Fibroblast of lung (primary cell): ENCODE data around the gene SPNS3. TPM values are rescaled to one million over a fixed set of nuclear protein-coding genes. Genes with fewer than 3 reads are reported as not detected.

Experiments
- DNase-seq, 2 donors: peaks; one replicate each; pipeline versions ENCODE4 v3.0.0 to v3.0.0-alpha.2; 2010; ENCODE audit warnings: low read depth in 2 of 2
- H2AFZ ChIP-seq: 2 replicates; pipeline ENCODE4 v1.5.1; 2012; ENCODE audit warnings: low read length, control low read depth, inconsistent platforms
- H3K27ac ChIP-seq: 2 replicates; pipeline ENCODE4 v1.5.1; 2011; ENCODE audit warnings: low read length, control low read depth; ENCODE audit not compliant: insufficient read depth
- H3K27me3 ChIP-seq: 2 replicates; pipeline ENCODE4 v1.5.1; 2011; ENCODE audit warnings: mild to moderate bottlenecking, low read length; ENCODE audit not compliant: control insufficient read depth, insufficient read depth
- H3K36me3 ChIP-seq: 2 replicates; pipeline ENCODE4 v1.5.1; 2011; ENCODE audit warnings: low read length; ENCODE audit not compliant: control insufficient read depth, insufficient read depth
- H3K4me1 ChIP-seq: 2 replicates; pipeline ENCODE4 v1.5.1; 2011; ENCODE audit warnings: low read length; ENCODE audit not compliant: control insufficient read depth, insufficient read depth; ENCODE audit errors: extremely low read depth
- H3K4me2 ChIP-seq: 2 replicates; pipeline ENCODE4 v1.5.1; 2011; ENCODE audit warnings: low read length, control low read depth; ENCODE audit not compliant: insufficient read depth; ENCODE audit errors: extremely low read depth
- H3K4me3 ChIP-seq, 4 experiments: fragments of 200-600 bp in 1 of 4; sonication (generic) in 1 of 4; replicated peaks in 1 of 4; 2 replicates each; pipeline ENCODE4 v1.5.1; 2011 to 2016; ENCODE audit warnings: low read length in 4 of 4, low read depth in 3 of 4, mild to moderate bottlenecking in 3 of 4, control low read depth in 2 of 4, inconsistent platforms in 1 of 4, mixed read lengths in 1 of 4; ENCODE audit not compliant: insufficient read depth in 1 of 4; ENCODE audit errors: control extremely low read depth in 1 of 4
- H3K79me2 ChIP-seq: 2 replicates; pipeline ENCODE4 v1.5.1; 2012; ENCODE audit warnings: mild to moderate bottlenecking, low read length, inconsistent platforms; ENCODE audit not compliant: control insufficient read depth, insufficient read depth
- H3K9ac ChIP-seq: 2 replicates; pipeline ENCODE4 v1.5.1; 2011; ENCODE audit warnings: mild to moderate bottlenecking, low read length, control low read depth; ENCODE audit not compliant: insufficient read depth
- H3K9me3 ChIP-seq: 2 replicates; pipeline ENCODE4 v1.5.1; 2012; ENCODE audit warnings: low read depth, low read length; ENCODE audit not compliant: control insufficient read depth, insufficient read depth
- H4K20me1 ChIP-seq: 2 replicates; pipeline ENCODE4 v1.5.1; 2011; ENCODE audit warnings: low read length; ENCODE audit not compliant: control insufficient read depth, insufficient read depth; ENCODE audit errors: extremely low read depth
- EZH2 ChIP-seq: IDR thresholded peaks from 2 replicates; pipeline ENCODE4 v1.5.1; 2012; ENCODE audit warnings: low read length, control low read depth, mild to moderate bottlenecking; ENCODE audit errors: missing control alignments
- polyA plus RNA-seq, 2 donors: library from polyadenylated mRNA; depleted of rRNA in 1 of 2; stranded (reverse) in 1 of 2; unstranded in 1 of 2; fragments of >200 nt; gene quantifications; 2 replicates each; pipeline ENCODE4 v1.2.1, GENCODE V29; 2011 to 2012; ENCODE audit warnings: missing spikeins in 1 of 2
- total RNA-seq: library from RNA; depleted of rRNA; stranded (reverse); fragments of >200 nt; gene quantifications from 2 replicates; pipeline ENCODE4 v1.2.1, GENCODE V29; 2014
- TF ChIP-seq, protein P1 (sequence below), 2 donors: IDR thresholded peaks in 1 of 2; conservative IDR thresholded peaks in 1 of 2; 1 replicate in 1 of 2; 2 replicates in 1 of 2; pipeline ENCODE4 v1.5.1; 2011 to 2012; ENCODE audit warnings: low read length in 2 of 2, control low read depth in 1 of 2, inconsistent platforms in 1 of 2, low read depth in 1 of 2, mild to moderate bottlenecking in 1 of 2

SPNS3 gene
- total and polyA plus RNA-seq, 2 donors (not counting 1 experiment from before 2014, with no cell fraction given) = not detected

DNA sequence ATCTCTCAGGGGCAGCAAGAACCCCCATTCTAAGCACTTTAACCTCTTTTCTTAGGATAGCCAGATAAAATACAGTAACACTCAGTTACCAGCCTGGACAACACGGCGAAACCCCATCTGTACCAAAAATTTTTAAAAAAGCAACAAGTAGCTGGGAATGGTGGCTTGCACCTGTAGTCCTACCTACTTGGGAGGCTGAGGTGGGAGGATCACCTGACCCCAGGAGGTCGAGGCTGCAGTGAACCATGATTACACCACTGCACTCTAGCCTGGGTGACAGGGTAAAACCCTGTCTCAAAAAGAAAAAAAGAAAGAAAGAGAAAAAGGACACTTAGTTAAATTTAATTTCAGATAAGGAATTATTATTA is 38.6 kb upstream of the SPNS3 start:
- TF ChIP-seq, protein P1, sequence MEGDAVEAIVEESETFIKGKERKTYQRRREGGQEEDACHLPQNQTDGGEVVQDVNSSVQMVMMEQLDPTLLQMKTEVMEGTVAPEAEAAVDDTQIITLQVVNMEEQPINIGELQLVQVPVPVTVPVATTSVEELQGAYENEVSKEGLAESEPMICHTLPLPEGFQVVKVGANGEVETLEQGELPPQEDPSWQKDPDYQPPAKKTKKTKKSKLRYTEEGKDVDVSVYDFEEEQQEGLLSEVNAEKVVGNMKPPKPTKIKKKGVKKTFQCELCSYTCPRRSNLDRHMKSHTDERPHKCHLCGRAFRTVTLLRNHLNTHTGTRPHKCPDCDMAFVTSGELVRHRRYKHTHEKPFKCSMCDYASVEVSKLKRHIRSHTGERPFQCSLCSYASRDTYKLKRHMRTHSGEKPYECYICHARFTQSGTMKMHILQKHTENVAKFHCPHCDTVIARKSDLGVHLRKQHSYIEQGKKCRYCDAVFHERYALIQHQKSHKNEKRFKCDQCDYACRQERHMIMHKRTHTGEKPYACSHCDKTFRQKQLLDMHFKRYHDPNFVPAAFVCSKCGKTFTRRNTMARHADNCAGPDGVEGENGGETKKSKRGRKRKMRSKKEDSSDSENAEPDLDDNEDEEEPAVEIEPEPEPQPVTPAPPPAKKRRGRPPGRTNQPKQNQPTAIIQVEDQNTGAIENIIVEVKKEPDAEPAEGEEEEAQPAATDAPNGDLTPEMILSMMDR (conservative IDR thresholded peaks at IDR 0.05 in 1 of 2, IDR thresholded peaks at IDR 0.05 in 1 of 2; ENCODE audit: low read depth in 1 of 2, low read length in 2 of 2) = no peak
- H3K9ac ChIP-seq = no peak overlapping the region
- H3K9me3 ChIP-seq = no peaks in the 10 kb centered on the region
- no peak overlapping the region for H3K27ac ChIP-seq
- no peaks in the 10 kb centered on the region for H3K27me3 ChIP-seq
- H2AFZ ChIP-seq = no peak overlapping the region
- no peak for DNase-seq
- no peaks in the 10 kb centered on the region for H3K36me3 ChIP-seq
- H3K4me1 ChIP-seq = no peaks in the 10 kb centered on the region
- H3K79me2 ChIP-seq = no peaks in the 10 kb centered on the region
- no peaks in the 10 kb centered on the region for H4K20me1 ChIP-seq
- H3K4me3 ChIP-seq = no peak overlapping the region
- H3K4me2 ChIP-seq = no peak overlapping the region

- no peak overlapping the region for H2AFZ ChIP-seq
- no peaks in the 10 kb centered on the region for H3K27me3 ChIP-seq
- no peaks in the 10 kb centered on the region for H3K36me3 ChIP-seq
- no peak overlapping the region for H3K4me3 ChIP-seq
- no peak for DNase-seq
- H3K4me1 ChIP-seq = no peaks in the 10 kb centered on the region
- H4K20me1 ChIP-seq = no peaks in the 10 kb centered on the region
- H3K9ac ChIP-seq = no peak overlapping the region
- no peaks in the 10 kb centered on the region for H3K9me3 ChIP-seq
- no peak overlapping the region for H3K27ac ChIP-seq
- no peak overlapping the region for H3K4me2 ChIP-seq
- TF ChIP-seq, protein P1 (conservative IDR thresholded peaks at IDR 0.05 in 1 of 2, IDR thresholded peaks at IDR 0.05 in 1 of 2; ENCODE audit: low read depth in 1 of 2, low read length in 2 of 2) = no peak
- no peak for TF ChIP-seq EZH2
- no peaks in the 10 kb centered on the region for H3K79me2 ChIP-seq
Measured at GRCh38 chr17:4397840-4398239, 35.9 kb upstream of the SPNS3 start.

DNA sequence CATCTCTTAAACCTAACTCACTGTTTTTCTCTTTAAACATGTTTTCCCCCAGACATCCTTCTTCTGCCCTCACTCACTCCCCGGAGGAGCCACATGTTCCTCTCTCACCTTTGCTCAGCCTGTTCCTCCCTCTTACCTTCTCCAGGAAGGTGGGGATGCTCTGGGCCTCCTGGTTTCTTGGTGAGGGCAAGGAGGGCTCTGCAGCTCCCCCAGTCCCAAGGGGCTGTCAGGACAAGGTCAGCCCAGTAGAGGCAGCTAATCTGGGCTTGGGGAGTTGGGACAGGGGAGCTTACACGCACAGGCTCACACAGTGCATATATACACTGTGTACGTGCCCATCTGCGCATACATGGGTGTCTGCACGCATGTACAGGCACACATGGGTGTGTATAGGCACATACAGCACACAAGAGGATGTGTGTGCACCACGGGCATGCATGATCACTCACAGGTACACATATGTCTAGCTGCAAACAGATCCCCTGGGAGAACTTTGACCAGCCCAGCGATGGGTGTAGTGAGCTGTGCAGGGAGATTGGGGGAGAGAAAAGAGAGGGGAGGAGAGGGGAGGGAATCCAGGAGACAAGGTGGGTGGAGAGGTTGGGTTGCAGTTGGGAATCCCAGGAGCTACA is 28.6 kb upstream of the SPNS3 start:
- Histone ChIP-seq H3K27ac (no peak overlapping the region), H3K27me3 (no peaks in the 10 kb centered on the region), H3K9me3 (no peaks in the 10 kb centered on the region), H3K4me1 (no peaks in the 10 kb centered on the region), H3K4me3 (no peak overlapping the region), H2AFZ (no peak overlapping the region), H3K9ac (no peak overlapping the region), H3K79me2 (no peaks in the 10 kb centered on the region), H3K36me3 (no peaks in the 10 kb centered on the region), H3K4me2 (no peak overlapping the region), H4K20me1 (no peaks in the 10 kb centered on the region)
- DNase-seq = no peak
- TF ChIP-seq, protein P1 (conservative IDR thresholded peaks at IDR 0.05 in 1 of 2, IDR thresholded peaks at IDR 0.05 in 1 of 2; ENCODE audit: low read depth in 1 of 2, low read length in 2 of 2) = no peak
- TF ChIP-seq EZH2 = no peak
